ENCODE results near the gene DTNB. TPM values are rescaled to one million over a fixed set of nuclear protein-coding genes. Genes with fewer than 3 reads are reported as not detected.

The DTNB gene
- total and polyA plus RNA-seq, 10 of the 15 experiments (the other 5 are each of a cell fraction or from before 2014, with no cell fraction given) = 4.5 to 30.6 (median 11.9) TPM

DNA sequence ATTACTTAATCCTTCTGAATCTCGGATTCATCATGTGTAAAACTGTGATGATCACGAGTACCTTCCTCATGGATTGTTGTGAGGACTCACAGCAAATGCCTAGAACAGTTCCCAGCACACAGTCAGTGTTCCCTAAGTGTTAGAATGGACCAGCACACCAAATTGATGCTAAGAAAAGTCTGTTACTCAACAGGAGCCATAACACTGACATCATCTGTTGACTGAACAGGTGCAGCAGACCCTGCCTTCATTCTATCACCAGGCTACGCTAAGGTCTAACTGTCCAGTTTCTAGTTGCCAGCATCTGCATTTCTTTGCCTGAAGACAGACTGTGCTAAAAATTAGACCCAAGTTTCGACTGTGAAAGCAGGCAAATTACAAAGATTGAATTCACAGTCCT lies 18.6 kb downstream of the DTNB start:
- 43% methylated on average over 4 of the region's 4 CpGs for WGBS (ENCODE audit: insufficient coverage, insufficient replicate concordance, low lambda C conversion rate, missing lambda C conversion rate)
- TF ChIP-seq, protein P1, sequence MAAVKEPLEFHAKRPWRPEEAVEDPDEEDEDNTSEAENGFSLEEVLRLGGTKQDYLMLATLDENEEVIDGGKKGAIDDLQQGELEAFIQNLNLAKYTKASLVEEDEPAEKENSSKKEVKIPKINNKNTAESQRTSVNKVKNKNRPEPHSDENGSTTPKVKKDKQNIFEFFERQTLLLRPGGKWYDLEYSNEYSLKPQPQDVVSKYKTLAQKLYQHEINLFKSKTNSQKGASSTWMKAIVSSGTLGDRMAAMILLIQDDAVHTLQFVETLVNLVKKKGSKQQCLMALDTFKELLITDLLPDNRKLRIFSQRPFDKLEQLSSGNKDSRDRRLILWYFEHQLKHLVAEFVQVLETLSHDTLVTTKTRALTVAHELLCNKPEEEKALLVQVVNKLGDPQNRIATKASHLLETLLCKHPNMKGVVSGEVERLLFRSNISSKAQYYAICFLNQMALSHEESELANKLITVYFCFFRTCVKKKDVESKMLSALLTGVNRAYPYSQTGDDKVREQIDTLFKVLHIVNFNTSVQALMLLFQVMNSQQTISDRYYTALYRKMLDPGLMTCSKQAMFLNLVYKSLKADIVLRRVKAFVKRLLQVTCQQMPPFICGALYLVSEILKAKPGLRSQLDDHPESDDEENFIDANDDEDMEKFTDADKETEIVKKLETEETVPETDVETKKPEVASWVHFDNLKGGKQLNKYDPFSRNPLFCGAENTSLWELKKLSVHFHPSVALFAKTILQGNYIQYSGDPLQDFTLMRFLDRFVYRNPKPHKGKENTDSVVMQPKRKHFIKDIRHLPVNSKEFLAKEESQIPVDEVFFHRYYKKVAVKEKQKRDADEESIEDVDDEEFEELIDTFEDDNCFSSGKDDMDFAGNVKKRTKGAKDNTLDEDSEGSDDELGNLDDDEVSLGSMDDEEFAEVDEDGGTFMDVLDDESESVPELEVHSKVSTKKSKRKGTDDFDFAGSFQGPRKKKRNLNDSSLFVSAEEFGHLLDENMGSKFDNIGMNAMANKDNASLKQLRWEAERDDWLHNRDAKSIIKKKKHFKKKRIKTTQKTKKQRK (IDR thresholded peaks at IDR 0.05; ENCODE audit: low read depth, low read length) = no peak
- no peak for TF ChIP-seq SP1 (IDR thresholded peaks at IDR 0.05; ENCODE audit: low read depth, low read length)
- TF ChIP-seq PBX3 (IDR thresholded peaks at IDR 0.05; ENCODE audit: insufficient replicate concordance, low read depth, low read length) = no peak
- TF ChIP-seq NR2F1 (conservative IDR thresholded peaks at IDR 0.05) = no peak
- no peak for TF ChIP-seq YBX1 (IDR thresholded peaks at IDR 0.05)
- TF ChIP-seq REST (IDR thresholded peaks at IDR 0.05; ENCODE audit: low read depth, low read length) = no peak
- no peak for TF ChIP-seq CREB1 (IDR thresholded peaks at IDR 0.05; ENCODE audit: low read depth)
- no peak for TF ChIP-seq CHD4 (IDR thresholded peaks at IDR 0.05)
- no peak for TF ChIP-seq ATF3 (IDR thresholded peaks at IDR 0.05; ENCODE audit: borderline replicate concordance, extremely low read depth, low read depth, low read length)
- no peak for TF ChIP-seq SUZ12 (IDR thresholded peaks at IDR 0.05; ENCODE audit: unreplicated experiment)
- no peak for TF ChIP-seq STAT1 (conservative IDR thresholded peaks at IDR 0.05)
- TF ChIP-seq HSF1 (IDR thresholded peaks at IDR 0.05; ENCODE audit: low read depth, low read length) = no peak
- no peak for TF ChIP-seq RBBP5 (conservative IDR thresholded peaks at IDR 0.05)
- no peak for TF ChIP-seq TAF1 (IDR thresholded peaks at IDR 0.05; ENCODE audit: borderline replicate concordance, low read depth, low read length)
- TF ChIP-seq MTA3 (IDR thresholded peaks at IDR 0.05; ENCODE audit: borderline replicate concordance, low read length) = no peak
- TF ChIP-seq ZBED1 (IDR thresholded peaks at IDR 0.05; ENCODE audit: borderline replicate concordance) = no peak
- TF ChIP-seq GABPA (IDR thresholded peaks at IDR 0.05; ENCODE audit: low read depth) = no peak
- SMC1A ChIA-PET (ENCODE audit: uncharacterized antibody, unreplicated experiment) = no interaction called here
- Histone ChIP-seq H3K27ac (ENCODE audit: control insufficient read depth, insufficient read depth) (no peak overlapping the region), H3K9me3 (replicated peaks; ENCODE audit: control insufficient read depth, insufficient read depth, low read length) (no peaks in the 10 kb centered on the region), H3K4me1 (ENCODE audit: control insufficient read depth, insufficient read depth, low read length) (no peaks in the 10 kb centered on the region), H2AFZ (ENCODE audit: control insufficient read depth, low read depth, low read length) (no peak overlapping the region), H3K79me2 (ENCODE audit: control insufficient read depth, insufficient read depth, low read length) (no peaks in the 10 kb centered on the region), H3K9ac (ENCODE audit: control insufficient read depth, insufficient read depth, low read length) (no peak overlapping the region), H3K36me3 (ENCODE audit: control insufficient read depth in 2 of 2, insufficient read depth in 2 of 2, low read length in 1 of 2) (no peaks in the 10 kb centered on the region; a peak in 1 of 4 replicates), H4K20me1 (ENCODE audit: control insufficient read depth, insufficient read depth) (no peaks in the 10 kb centered on the region), H3K4me3 (no peak overlapping the region), H3K4me2 (ENCODE audit: control insufficient read depth, insufficient read depth) (no peak overlapping the region), H3K27me3 (replicated peaks in 1 of 2; ENCODE audit: control insufficient read depth in 2 of 2, insufficient read depth in 2 of 2, low read length in 1 of 2) (no peaks in the 10 kb centered on the region)
- in situ Hi-C loops (cut with MboI) (no loop called here), intact Hi-C loops (cut with micrococcal nuclease; ENCODE audit: unreplicated experiment) (no loop called here)
- CTCF ChIA-PET = interaction anchor here (2.3 to 3.6 kb wide), 2 partner anchors 48 to 489 kb away, joined by 7 to 13 read pairs; no protein-coding TSS in a partner anchor
- DNase-seq (ENCODE audit: low read depth, low spot score) (no peak), ATAC-seq (no peak), FAIRE-seq (no peak)
- no TSS peak for BruUV-seq (replicated peaks)
- RAD21 ChIA-PET (ENCODE audit: unreplicated experiment) = no interaction called here
- POLR2A ChIA-PET = no interaction called here

Measured in GM12878 (cell line).